GM04503 (cell line): ENCODE measurements around the gene LRRC74A.

Source experiments
- DNase-seq: peaks from one replicate; pipeline ENCODE4 v3.0.0-alpha.2; 2012; ENCODE audit warnings: low read depth

LRRC74A gene

GRCh38 chr14:76826122-76826521 is at the start of gene LRRC74A:
Gene LRRC74A (plus strand): TSS chr14:76826408. CDS start chr14:76826698, 290 bp downstream.
- DNase-seq, result no peak

GRCh38 chr14:76776428-76777251 is 49.6 kb upstream of the LRRC74A start:
- DNase-seq, result no peak

- DNase-seq, result no peak
These were observed 48.5 kb upstream of the LRRC74A start for GRCh38 chr14:76777721-76778120.

- DNase-seq, result no peak
These were observed 47.5 kb upstream of the LRRC74A start for GRCh38 chr14:76778546-76779215.

- DNase-seq, result no peak
These were observed 46.8 kb upstream of the LRRC74A start for GRCh38 chr14:76779221-76780057.

- DNase-seq, result no peak
These were observed 46.2 kb upstream of the LRRC74A start for GRCh38 chr14:76780058-76780345.

- no peak for DNase-seq
These were observed 45.8 kb upstream of the LRRC74A start for GRCh38 chr14:76780360-76780759.

GRCh38 chr14:76780875-76781647 is 45.1 kb upstream of the LRRC74A start:
- no peak for DNase-seq

GRCh38 chr14:76781648-76782051 is 44.6 kb upstream of the LRRC74A start:
- no peak for DNase-seq

GRCh38 chr14:76782115-76782884 is 43.9 kb upstream of the LRRC74A start:
- DNase-seq, result no peak

- DNase-seq, result no peak
These were observed 43.2 kb upstream of the LRRC74A start for GRCh38 chr14:76782885-76783566.

- DNase-seq, result no peak
These were observed 41.8 kb upstream of the LRRC74A start for GRCh38 chr14:76784266-76784874.

GRCh38 chr14:76784881-76785280 is 41.3 kb upstream of the LRRC74A start:
- no peak for DNase-seq

GRCh38 chr14:76786601-76787000 is 39.6 kb upstream of the LRRC74A start:
- DNase-seq, result no peak

GRCh38 chr14:76792422-76792821 is 33.8 kb upstream of the LRRC74A start:
- DNase-seq, result no peak

GRCh38 chr14:76793324-76793723 is 32.9 kb upstream of the LRRC74A start:
- no peak for DNase-seq

GRCh38 chr14:76793956-76794355 is 32.3 kb upstream of the LRRC74A start:
- no peak for DNase-seq

- no peak for DNase-seq
These were observed 19.8 kb upstream of the LRRC74A start for GRCh38 chr14:76806446-76806845.

- no peak for DNase-seq
These were observed 18.2 kb upstream of the LRRC74A start for GRCh38 chr14:76808011-76808410.

GRCh38 chr14:76808990-76809389 is 17.2 kb upstream of the LRRC74A start:
- no peak for DNase-seq
